Measurements from ENCODE around the gene TXLNA.
"Not testable (repeated sequence)": the region's sequence is repeated elsewhere in the genome, so short reads cannot be mapped to it uniquely, and the experiment has no call there.

TXLNA gene

DNA sequence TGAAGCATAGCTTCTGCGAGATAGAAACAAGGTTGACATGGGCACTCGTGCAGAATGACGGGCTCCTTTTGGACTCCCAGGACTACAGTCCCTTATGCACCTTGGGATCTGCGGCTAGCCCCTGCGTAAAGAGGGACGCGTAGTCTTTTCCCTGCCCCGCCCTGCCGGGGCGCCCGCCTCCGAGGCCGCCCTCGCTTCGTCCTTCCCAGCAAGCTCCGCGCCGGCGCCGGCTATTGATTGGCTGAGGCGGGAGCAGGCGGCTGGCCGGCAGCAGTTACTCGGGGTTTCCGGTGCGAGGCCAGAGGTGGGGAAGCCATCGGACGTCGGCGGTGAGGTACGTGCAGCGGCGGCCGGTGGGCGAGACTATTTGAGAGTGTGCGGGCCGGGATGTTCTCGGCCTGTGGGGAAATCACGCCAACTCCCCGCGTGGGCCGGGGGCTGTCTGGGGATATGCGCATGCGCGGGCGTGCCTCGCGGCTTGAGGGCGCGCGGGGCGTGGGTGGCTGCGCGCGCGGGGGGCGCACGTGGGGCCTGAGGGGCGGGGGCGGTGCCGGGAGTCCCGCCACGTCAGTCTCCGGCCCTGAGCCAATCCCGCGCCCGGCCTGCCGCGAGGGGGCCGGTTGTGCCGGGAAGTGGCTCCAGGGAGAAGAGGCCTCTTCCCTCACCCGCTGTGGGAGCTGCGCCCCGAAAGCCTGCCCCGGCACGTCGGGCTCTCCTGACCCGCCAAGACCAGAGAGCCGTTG is at the start of gene TXLNA:
TSS of gene TXLNA (plus strand) at position 233 of the 743 bp plus-strand sequence. CDS start 671 bp downstream, outside the sequence.
- peak; percentile 83 for DNase-seq

DNA sequence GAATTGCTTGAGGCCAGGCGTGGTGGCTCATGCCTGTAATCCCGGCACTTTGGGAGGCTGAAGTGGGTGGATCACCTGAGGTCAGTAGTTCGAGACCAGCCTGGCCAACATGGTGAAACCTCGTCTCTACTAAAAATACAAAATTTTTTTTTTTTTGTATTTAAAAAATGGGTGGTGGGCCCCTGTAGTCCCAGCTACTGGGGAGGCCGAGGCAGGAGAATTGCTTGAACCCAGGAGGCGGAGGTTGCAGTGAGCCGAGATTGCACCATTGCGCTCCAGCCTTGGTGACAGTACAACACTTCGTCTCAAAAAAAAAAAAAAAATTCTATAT is 45.6 kb upstream of the TXLNA start:
- not testable (repeated sequence) for DNase-seq

DNA sequence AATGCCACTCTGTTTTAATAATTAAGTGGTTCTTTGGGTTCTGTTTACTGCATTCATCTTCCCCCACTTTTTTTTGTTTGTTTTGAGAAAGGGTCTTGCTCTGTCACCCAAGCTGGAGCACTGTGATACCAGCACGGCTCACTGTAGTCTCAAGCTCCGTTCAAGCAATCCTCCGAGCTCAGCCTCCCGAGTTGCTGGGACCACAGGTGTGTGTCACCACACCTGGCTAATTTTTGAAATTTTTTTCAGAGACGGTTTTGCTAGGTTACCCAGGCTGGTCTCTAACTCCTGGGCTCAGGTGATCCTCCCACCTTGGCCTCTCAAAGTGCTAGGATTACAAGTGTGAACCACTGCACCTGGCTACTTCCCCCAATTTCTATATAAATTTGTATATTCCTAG is 42.4 kb upstream of the TXLNA start:
- no peak for DNase-seq

DNA sequence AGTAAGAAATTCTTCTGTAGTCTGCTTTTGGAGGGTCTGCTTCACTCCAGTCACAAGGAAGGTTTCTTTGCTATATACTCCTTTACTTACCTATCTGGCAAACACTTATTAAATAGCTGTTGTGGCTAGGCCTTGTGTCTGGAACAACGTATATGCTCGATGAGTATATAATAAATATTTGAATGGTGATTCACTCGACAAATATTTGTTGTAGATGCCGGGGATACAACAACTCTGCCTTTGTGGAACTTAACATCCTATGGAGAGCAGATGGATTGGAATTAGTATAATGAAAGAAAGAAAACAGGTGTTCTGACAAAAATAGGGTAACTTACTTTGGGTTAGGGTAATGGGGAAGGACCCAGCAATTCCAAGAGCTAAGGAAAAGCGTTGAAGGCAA is 40.5 kb upstream of the TXLNA start:
- DNase-seq, result no peak

DNA sequence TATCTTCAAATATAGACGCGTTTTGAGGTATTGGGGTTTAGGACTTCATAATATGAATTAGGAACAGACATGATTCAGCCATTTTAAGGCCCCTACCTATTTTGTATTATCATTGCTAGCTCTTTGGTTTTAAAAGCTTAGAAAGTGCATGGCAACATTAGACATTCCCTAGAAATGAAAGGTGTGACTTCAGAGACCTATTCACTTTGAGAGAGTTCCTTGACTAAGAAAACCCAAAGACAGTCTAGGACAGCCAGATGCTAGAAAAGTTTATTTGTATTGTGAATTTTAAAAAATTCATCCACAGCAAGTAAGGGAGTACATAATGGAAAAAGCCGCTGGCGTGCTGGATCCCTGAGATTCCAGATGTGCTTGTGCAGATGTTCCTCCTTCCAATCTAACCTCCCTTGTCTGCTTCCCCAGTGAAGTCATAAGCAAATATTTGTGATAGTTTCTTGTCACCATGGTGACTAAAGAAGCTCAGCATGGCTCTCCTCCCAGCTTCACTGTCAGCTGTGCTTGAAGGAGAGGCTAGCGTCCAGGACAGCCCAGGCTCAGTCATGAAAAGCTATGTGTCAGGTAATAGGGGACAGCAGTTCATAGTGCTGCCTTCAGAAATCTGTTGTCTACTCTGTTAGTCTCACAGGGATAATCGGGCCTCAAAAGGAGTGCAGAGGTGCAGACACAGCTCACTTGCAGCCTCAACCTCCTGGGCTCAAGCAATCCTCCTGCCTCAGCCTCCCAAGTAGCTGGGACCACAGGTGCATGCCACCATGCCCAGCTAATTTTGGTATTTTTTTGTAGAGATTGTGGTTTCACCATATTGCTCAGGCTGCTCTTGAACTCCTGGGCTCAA is 36.8 kb upstream of the TXLNA start:
- peak; percentile 25 for DNase-seq

DNA sequence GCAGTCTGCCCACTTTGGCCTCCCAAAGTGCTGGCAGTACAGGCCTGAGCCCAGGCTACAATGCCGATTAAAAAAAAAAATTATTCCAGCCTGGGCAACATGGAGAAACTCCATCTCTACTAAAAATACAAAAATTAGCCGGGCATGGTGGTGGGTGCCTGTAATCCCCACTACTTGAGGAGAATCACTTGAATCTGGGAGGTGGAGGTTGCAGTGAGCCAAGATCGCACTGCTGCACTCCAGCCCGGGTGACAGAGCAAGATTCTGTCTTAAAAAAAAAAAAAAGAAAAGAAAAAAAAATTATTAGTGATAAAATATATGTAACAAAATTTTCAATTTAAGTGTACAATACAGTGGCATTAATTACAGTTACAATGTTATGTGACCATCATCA is 36.2 kb upstream of the TXLNA start:
- not testable (repeated sequence) for DNase-seq

DNA sequence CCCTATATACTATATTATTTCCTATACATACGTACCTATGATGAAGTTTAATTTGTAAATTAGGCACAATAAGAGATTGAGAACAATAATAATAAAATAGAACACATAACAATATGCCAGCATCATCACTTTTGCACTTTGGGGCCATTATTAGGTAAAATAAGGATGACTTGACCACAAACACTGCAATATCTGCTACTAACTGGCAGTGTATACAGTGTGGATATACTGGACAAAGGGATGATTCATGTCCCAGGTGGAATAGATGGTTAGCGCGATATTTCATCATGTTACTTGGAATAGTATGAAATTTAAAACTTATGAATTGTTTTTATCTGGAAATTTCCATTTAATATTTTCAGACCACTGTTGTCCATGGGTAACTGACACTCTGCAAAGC is 35.4 kb upstream of the TXLNA start:
- no peak for DNase-seq

DNA sequence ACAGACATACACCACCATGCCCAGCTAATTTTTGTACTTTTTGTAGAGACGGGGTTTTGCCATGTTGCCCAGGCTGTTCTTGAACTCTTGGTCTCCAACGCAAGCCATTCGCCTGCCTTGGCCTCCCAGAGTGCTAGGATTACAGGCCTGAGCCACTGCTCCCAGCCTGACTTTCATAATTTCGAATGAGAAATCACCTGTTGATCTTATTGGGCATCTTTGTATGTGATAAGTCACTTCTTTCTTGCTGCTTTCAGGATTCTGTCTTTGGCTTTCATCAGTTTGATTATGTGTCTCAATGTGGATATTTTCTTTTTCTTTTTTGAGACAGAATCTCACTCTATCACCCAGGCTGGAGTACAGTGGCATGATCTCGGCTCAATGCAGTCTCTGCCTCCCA is 31.7 kb upstream of the TXLNA start:
- DNase-seq, result not testable (repeated sequence)

DNA sequence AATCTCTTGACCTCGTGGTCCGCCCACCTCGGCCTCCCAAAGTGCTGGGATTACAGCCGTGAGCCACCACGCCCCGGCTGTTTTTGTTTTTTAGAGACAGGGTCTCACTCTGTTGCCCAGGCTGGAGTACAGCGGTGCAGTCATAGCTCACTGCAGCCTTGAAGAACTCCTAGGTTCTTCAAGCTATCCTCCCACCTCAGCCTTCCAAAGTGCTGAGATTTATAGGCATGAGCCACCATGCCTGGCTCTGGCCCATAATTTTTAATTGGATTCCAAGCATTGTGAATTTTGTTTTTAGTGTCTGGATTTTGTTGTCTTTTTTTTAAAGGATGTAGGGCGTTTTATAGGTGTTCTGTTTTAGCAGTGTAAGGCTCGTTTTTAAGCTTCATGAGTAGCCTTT is 28.6 kb upstream of the TXLNA start:
- no peak for DNase-seq

DNA sequence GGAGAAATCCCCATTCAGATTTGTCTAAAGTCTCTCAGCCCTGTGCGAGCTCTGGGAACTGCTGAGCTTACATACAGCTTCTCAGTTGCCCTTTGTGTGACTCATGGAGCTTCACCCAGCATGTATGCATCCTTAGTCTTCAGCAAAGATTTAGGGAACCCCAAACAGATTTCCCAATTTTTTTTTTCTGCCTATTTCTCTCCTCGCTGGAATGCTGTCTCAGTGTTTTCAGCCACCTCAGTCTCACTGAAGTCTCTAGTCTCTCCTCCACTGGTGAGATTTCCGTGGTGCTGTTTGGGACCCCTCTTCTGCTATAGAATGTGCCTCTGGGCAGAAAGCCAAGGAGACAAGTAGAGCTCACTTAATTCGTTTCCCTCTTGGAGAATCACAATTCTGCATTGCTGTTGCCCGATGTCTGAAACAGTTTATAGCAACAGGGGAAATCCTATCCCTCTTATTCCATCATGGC is 28.1 kb upstream of the TXLNA start:
- peak; percentile 32 for DNase-seq

DNA sequence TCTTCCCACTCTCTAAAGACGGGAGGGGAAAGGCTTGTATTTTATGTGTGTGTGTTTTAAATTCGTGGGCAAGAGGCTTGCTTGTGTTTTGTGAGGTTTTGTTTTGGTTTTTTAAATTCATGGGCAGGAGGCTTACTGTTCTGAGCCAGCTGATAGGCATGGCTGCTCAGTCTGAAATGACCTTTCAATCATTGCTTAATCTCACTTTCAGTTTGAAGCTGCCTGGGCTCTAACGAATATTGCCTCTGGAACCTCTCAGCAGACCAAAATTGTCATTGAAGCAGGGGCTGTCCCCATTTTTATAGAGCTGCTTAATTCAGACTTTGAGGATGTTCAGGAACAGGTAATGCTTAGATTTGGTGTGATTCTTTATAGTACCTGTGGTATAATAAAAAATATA is 20.3 kb upstream of the TXLNA start:
- no peak for DNase-seq

DNA sequence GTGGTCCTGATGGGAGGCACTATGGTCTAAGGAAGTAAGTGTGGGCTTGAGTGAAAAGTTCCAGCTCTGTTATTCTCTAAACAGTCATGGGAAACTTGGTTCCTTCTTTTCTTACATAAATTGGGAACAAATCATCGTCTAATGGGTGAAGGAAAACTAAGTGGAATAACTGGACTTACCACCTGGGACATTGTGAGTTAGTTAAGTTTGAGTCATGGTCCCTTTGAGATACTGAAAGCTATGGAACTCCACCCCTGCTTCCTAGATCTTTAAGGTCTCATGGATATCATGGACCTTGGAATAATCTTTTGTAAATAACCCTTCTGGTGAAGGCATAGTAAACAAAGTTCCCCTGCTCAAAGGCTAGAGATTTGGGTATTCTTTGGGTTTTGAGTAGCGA is 16.1 kb upstream of the TXLNA start:
- no peak for DNase-seq

DNA sequence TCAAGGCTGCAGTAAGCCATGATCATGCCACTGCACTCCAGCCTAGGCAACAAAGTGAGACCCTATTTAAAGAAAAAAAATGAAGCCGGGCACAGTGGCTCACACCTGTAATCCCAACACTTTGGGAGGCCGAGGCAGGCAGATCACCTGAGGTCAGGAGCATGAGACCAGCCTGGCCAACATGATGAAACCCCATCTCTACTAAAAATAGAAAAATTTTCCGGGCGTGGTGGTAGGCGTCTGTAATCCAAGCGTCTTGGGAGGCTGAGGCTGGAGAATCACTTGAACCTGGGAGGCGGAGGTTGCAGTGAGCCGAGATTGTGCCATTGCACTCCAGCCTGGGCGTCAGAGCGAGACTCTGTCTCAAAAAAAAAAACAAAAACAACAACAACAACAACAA is 13.8 kb upstream of the TXLNA start:
- DNase-seq, result not testable (repeated sequence)

DNA sequence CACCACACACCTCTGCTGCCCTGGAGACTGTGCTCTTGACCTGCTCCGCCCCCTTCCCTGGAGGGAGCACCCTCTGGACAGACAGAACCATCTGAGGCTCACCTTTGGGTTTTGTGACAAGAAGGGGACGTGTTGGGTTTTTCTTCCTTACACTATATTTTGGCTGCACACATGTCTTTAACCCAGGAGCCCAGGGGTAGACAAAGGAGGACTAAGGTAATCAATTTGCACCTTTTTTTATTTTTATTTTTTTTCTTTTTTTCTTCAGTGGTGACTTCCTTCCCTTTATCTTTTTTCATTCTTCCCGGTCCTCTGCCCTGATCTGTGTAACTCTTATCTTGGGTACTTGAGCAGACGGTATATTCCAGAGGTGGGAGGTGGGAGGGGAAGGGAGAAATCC is 8.5 kb upstream of the TXLNA start:
- no peak for DNase-seq

DNA sequence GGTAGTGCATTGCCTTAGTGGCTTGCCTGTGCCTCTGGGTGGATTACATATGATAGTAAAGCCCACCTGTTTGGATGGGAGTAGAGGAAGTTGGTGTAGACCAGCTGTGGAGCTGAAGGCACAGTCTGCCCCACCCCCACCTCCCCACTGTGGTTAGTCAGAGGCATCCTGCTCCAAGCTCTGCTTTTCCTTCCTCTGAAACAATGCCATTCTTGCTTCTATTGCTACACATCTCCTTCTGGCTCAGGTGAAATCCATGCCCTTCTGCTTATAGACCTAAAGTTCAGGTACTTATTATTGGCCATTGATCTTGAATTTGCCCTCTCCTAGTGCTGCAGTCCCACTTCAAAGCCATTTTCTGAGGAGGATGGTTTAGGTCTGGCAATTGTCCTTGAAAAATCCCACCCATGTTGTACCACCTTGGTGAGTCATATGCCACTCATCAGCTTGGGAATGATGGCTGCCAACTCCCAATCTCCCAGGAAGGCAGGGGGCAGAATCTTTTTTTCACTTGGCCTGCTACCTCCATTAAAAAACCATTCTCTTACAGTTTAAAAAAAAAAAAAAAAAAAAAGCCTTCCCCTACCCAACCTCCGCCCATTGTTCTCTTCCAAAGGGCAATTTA is 6.7 kb upstream of the TXLNA start:
- DNase-seq, result no peak

DNA sequence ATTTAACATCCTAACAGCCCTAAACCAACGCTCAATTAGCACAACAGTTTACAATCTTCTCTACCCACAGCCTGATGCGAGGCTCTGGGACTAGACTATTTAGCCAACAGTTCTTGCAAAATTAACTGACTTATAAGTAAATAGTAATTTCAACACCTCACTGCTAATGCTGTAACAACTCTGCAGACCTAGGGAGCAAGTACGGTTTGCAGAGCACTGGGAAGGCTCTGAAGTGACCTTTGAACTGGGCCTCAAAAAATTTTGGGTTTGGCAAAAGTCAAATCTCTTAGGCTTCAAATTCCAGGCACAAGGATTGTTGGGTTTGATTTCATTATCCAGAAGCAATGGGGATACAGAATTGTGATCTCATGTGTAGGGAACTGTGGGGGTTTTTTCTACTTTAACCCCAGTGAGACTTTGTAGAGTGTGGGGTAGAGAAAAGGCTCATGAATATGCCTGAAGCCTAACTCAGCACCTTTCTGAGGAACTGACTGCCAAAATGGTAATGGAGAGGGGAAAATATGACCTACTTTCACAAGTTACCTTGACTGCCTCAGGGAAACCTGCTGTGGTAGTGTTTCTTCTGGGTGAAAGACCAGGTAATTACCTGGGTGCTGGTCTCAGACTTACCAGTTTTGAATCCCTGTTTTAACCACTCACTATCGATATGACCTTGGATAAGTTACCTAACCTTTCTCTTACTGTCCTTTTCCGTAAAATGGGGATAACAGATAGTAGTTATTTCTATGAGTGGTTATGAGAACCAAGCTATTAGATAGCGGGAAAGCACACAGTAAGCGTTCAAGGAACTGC is 889 bp upstream of the TXLNA start:
- DNase-seq, result no peak

DNA sequence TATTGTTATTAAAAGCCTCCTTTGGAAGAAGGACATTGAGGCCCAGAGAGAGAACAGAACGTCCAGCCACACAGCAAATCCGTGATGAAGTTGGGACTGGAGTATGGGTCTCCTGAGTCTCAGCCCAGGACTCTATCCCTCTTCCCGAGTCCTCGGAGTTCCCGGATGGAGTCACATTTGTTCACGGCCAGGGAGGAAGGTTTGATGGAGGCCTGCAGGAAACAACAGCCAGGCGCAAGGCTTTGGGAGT is 357 bp upstream of the TXLNA start:
- DNase-seq, result no peak

DNA sequence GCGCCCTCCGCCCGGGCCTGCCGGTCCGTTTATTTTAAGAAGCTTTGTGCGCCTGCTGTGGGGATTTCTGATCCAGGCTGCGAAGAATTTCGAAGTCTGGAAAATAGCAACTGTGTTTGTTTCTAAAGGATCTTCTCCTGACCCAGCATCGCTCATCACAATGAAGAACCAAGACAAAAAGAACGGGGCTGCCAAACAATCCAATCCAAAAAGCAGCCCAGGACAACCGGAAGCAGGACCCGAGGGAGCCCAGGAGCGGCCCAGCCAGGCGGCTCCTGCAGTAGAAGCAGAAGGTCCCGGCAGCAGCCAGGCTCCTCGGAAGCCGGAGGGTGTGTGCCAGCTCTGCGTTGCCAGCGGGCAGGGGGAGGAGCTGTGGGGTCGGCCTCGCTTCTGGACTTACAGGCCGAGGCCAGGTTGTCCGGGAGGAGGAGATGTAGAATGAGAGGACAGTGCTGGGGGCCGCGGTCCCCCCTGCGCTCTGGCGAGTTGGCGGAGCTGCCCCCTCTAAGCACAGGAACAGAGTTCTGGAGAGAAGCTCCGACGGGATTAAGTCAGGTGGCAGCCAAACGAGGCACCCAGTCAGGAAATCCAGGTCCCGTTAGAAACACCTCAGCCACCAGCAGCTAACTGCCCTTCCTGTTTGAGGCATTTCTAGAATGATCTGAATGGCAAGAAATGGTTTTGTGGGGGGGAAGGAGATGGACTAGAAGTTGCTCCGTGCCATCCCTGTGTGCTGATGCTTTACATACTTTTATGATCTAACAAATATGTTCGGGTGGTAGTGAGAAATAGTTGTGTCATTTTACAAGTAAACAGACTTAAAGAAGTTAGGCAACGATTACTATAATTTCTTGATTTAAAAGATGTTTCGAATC is 948 bp downstream of the TXLNA start:
- no peak for DNase-seq

DNA sequence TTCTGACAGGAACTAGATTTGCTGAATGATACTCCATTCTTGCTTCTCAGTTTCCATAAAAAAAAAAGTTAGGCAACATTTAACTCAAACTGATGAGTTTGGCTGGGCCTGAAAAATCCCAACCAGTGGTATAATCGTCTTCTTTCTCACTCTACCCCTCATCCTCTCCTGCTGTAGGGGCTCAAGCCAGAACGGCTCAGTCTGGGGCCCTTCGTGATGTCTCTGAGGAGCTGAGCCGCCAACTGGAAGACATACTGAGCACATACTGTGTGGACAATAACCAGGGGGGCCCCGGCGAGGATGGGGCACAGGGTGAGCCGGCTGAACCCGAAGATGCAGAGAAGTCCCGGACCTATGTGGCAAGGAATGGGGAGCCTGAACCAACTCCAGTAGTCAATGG is 1.6 kb downstream of the TXLNA start:
- no peak for DNase-seq

DNA sequence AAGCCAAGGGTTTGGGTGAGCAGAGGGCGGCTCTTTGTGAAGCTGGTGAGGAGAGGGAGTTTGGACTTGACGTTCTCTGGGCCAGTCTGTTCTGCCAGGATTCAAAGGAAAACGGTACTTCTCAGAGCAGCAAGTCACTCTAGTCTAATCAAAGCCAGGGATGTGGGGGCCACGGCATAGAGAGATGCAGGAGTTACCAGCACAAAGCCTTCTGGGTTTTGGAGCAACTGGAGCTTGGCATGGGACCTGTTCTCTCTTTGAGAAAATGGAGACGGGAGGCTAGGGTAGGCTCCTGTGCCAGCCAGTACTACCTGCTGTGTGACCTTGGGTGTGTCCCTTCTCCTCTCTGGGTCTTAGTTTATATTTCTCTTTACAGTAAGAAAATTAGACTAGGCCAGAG is 2.1 kb downstream of the TXLNA start:
- DNase-seq, result no peak

DNA sequence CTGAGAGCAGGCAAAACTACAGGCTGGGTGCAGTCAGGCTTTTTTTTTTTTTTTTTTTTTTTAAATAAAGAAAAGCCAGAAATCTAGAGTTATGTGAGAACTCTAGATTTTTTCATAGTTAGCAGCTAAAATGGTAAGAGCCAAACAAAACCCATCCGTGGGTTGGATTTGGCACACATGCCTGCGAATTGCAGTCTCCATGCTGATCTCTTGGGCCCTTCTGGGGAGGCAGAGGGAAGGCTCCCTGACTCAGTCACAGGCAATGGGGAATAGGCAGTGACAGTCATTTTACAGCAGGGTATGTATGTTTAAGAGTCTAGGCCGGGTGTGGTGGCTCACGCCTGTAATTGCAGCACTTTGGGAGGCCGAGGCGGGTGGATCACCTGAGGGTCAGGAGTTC is 2.6 kb downstream of the TXLNA start:
- DNase-seq, result no peak

DNA sequence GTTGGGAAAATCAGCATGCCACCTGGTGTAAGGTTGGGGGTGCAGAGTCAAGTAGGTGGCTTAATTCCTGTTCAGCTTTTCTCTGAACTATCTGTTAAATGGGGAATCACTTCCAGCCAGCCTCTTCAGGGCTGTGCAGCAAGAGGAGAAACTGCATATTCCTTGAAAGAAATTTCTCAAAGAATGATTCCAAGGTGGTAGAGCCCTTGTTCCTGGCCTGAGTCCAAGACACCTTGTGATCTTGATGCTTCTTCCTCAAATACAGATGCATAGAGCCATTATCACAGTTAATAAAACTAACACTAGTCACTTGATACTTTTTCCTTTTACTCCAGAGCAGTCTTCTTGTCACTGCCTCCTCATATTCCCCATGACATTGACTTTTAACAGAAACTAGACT is 5.2 kb downstream of the TXLNA start:
- no peak for DNase-seq
